GM12873 (cell line): ENCODE results near the gene SYT8.

Experiments used
- TF ChIP-seq, protein P1 (sequence below): IDR thresholded peaks from 2 replicates; pipeline ENCODE4 v1.5.1; 2012; ENCODE audit warnings: low read depth, mild to moderate bottlenecking, moderate library complexity, low read length, control low read depth; ENCODE audit not compliant: insufficient read depth; ENCODE audit errors: missing control alignments

The SYT8 gene

DNA sequence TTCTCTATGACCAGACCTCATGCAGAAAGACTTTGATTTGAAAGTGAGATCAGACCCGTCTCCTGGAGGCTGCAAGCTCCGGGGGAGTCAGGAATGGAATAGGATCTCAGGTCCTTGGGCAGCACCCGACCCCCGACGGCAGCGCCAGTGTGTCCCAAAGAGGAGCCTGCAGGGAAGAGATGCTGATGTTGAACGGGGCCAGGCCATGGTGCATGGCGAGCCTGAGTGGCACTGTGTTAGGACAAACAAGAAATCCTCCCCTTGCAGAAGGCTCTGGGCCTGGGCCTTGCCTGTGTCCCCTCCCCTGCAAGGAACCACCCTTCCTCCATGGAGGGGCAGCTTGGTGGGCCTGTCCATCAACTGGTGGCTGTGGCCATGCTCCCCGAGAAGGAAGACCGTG lies 20.1 kb upstream of the SYT8 start:
- TF ChIP-seq, protein P1, sequence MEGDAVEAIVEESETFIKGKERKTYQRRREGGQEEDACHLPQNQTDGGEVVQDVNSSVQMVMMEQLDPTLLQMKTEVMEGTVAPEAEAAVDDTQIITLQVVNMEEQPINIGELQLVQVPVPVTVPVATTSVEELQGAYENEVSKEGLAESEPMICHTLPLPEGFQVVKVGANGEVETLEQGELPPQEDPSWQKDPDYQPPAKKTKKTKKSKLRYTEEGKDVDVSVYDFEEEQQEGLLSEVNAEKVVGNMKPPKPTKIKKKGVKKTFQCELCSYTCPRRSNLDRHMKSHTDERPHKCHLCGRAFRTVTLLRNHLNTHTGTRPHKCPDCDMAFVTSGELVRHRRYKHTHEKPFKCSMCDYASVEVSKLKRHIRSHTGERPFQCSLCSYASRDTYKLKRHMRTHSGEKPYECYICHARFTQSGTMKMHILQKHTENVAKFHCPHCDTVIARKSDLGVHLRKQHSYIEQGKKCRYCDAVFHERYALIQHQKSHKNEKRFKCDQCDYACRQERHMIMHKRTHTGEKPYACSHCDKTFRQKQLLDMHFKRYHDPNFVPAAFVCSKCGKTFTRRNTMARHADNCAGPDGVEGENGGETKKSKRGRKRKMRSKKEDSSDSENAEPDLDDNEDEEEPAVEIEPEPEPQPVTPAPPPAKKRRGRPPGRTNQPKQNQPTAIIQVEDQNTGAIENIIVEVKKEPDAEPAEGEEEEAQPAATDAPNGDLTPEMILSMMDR: no peak

DNA sequence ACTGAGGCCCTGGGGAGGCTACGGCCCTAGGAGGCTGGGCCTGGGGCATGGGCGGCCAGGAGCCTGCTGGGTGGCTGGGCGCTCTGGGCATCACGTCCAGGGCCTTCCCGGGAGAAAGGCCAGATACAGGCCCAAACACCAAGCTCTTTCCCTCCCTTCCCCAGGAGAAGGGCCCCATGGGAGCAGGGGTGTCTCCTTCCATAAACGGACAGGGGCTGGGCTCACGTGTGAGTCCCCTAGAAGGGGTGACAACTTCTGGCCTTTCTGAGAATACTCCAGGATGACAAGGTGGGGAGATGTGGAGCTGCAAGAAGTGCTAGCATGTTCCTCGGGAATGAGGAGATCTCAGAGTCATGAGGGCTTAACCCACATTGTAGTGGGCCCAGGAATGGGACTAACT lies 19.5 kb upstream of the SYT8 start:
- TF ChIP-seq, protein P1: no peak

DNA sequence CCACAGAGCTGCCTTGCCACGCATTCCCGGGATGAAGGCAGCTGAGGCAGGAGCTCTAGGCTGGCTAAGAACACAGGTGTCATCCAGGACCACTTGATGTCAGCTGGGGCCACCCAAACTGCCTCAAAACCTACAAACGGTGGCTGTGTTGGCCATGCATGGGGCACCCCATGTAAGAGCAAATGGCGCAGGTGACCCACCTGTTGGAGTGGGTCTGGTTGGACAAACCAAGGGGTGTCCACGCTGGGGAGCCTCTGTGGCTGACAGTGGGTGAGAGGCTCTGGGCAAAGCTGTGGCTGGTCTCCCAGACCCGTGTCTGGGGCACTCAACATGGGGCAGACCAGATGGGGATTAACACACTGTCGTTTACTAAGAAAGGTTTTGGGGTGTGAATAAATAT lies 19.0 kb upstream of the SYT8 start:
- TF ChIP-seq, protein P1: no peak

- TF ChIP-seq, protein P1: no peak
Observed at GRCh38 chr11:1817000-1817399, 17.8 kb upstream of the SYT8 start.

DNA sequence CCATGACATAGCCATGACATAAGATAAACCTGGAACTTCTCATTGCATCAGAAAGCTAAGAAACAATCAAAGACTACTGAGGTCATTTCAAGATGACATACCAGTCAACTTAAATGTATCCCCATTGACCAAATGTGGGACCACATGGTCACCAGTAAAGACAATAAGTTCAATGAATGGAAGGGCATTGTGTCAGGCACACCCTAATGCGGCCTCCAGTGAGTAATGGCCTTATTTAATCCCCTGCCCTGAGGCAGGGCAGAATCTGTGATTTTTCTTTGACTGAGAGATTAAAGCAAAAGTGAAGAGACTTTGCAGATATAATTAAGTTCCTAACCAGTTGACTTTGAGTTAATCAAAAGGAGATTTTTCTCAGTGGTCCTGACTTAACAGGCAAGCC lies 17.3 kb upstream of the SYT8 start:
- TF ChIP-seq, protein P1: no peak

DNA sequence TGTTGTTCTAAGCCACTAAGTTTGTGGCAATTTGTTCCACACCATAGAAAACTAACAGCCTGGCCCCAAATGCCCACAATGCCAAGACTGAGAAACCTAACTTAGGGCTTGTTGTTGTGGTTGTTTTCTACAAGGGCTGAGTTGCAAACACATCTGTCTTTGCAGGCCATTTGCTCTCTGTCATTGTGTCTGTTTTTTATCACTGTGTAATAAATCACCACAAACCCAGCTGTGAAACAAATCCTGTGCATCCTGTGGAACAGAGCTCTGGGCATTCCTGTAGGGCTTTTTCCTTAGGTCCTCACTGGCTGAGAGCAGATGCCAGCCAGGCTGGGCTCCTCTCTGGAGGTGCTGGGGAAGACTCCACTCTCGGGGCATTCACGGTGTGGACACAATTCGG lies 15.7 kb upstream of the SYT8 start:
- TF ChIP-seq, protein P1: no peak

- TF ChIP-seq, protein P1: no peak
Observed at GRCh38 chr11:1820463-1821325, 14.1 kb upstream of the SYT8 start.
